ENCODE results near the gene FTH1. TPM values are rescaled to one million over a fixed set of nuclear protein-coding genes. Genes with fewer than 3 reads are reported as not detected.

Gene FTH1
- total and polyA plus RNA-seq, 2 of the 4 experiments (the other 2 are of a cell fraction), result 344 to 2,516 TPM

DNA sequence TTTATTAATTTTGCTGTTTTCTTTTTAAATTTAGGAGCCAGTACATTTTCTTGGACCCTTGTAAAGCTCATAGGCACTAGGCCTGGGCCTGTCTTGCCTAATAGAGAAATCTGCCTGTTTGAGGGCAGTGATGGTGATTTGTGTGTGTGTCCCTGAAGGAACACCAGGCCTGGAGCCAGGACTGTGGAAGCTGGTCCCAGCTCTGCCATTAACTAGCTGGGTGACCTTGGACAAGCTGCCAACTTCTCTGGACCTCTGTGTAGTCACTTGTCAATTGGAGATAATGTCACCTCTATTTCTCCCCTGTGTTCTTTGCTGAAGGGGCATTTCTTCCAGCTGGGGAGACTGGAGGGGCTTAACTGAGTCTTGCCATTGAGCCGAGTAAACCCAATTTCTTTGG lies 16.0 kb upstream of the FTH1 start:
- Histone ChIP-seq H2BK20ac (ENCODE audit: low read depth, low read length) (no peak overlapping the region), H4K8ac (ENCODE audit: low read depth in 2 of 2, low read length in 2 of 2) (no peak overlapping the region), H3K27me3 (ENCODE audit: control insufficient read depth, insufficient read depth, low read length) (no peaks in the 10 kb centered on the region; the same call in 1 of the 2 replicates), H2BK15ac (ENCODE audit: low read depth, low read length) (no peak overlapping the region), H4K91ac (ENCODE audit: insufficient read depth, low read depth, low read length) (no peak overlapping the region), H4K20me1 (ENCODE audit: insufficient read depth, low read length) (no peaks in the 10 kb centered on the region), H4K5ac (ENCODE audit: low read depth, low read length) (no peak overlapping the region), H3K4me2 (ENCODE audit: low read depth, low read length) (no peak overlapping the region), H3K79me1 (ENCODE audit: low read depth in 1 of 2, low read length in 2 of 2) (no peaks in the 10 kb centered on the region), H3K23ac (ENCODE audit: low read depth, low read length) (no peak overlapping the region), H3K4ac (ENCODE audit: low read depth, low read length) (no peak overlapping the region), H3K27ac (ENCODE audit: insufficient read depth, low read length) (no peak overlapping the region), H3K9ac (ENCODE audit: low read depth, low read length) (no peak overlapping the region), H3K56ac (ENCODE audit: extremely low read depth, insufficient read depth, low read length) (no peak overlapping the region), H2AFZ (replicated peaks; ENCODE audit: low read length, poor library complexity) (peak overlapping the region; percentile 44), H3K36me3 (ENCODE audit: control insufficient read depth, insufficient read depth, low read length) (no peaks in the 10 kb centered on the region), H2AK9ac (replicated peaks; ENCODE audit: low read depth, low read length, poor library complexity) (no peak overlapping the region), H2BK120ac (ENCODE audit: low read depth, low read length) (no peak overlapping the region), H3K4me3 (ENCODE audit: insufficient read depth, low read depth, low read length) (no peak overlapping the region), H3K14ac (replicated peaks; ENCODE audit: low read depth, low read length) (no peak overlapping the region), H3K4me1 (ENCODE audit: control insufficient read depth, insufficient read depth, low read length) (peaks cover 7% of the 10 kb centered on the region), H2BK5ac (ENCODE audit: low read depth, low read length, poor library complexity, severe bottlenecking) (no peak overlapping the region), H3K9me3 (ENCODE audit: control insufficient read depth, insufficient read depth, low read length) (peaks cover 5% of the 10 kb centered on the region; the same call in 1 of the 2 replicates), H3K18ac (ENCODE audit: low read depth, low read length) (no peak overlapping the region), H2AK5ac (ENCODE audit: low read depth, low read length) (no peak overlapping the region), H3K9me1 (ENCODE audit: insufficient read depth, low read length) (no peaks in the 10 kb centered on the region)
- WGBS, 2 experiments (ENCODE audit: extremely low coverage in 2 of 2, insufficient read length in 1 of 2), result no CpG with 5 or more reads among the region's 1 CpG
- in situ Hi-C loops (cut with MboI; ENCODE audit: low sequenced_read_pairs) (no loop called here), dilution Hi-C loops (cut with HindIII; ENCODE audit: low sequenced_read_pairs, unreplicated experiment) (no loop called here), intact Hi-C loops (cut with micrococcal nuclease) (no loop called here)
- no peak for ATAC-seq (ENCODE audit: low read depth)
- POLR2A ChIA-PET (ENCODE audit: unreplicated experiment), result interaction anchor here (0.6 kb wide), 1 partner anchor 22 kb away, joined by 3 read pairs; no protein-coding TSS in a partner anchor
- no TSS peak for BruUV-seq (replicated peaks)
- no peak for DNase-seq
- no peak for TF ChIP-seq MAZ (IDR thresholded peaks at IDR 0.05; ENCODE audit: borderline replicate concordance, low read depth, low read length)
- TF ChIP-seq RFX5 (IDR thresholded peaks at IDR 0.05; ENCODE audit: low read depth, low read length), result no peak
- no peak for TF ChIP-seq MXI1 (IDR thresholded peaks at IDR 0.05; ENCODE audit: borderline replicate concordance, low read depth, low read length)
- TF ChIP-seq NFE2L2 (IDR thresholded peaks at IDR 0.05; ENCODE audit: low read depth, low read length), result no peak
- no peak for TF ChIP-seq FOS (IDR thresholded peaks at IDR 0.05; ENCODE audit: low read depth, low read length)
- no peak for TF ChIP-seq POLR2A (IDR thresholded peaks at IDR 0.05; ENCODE audit: low read depth, low read length)
- TF ChIP-seq BHLHE40 (IDR thresholded peaks at IDR 0.05; ENCODE audit: low read depth, low read length), result no peak
- no peak for TF ChIP-seq CHD1 (IDR thresholded peaks at IDR 0.05; ENCODE audit: low read depth, low read length)
- no peak for TF ChIP-seq SMC3 (IDR thresholded peaks at IDR 0.05; ENCODE audit: low read depth, low read length)
- TF ChIP-seq CEBPB (IDR thresholded peaks at IDR 0.05; ENCODE audit: low read depth, low read length), result no peak
- TF ChIP-seq, protein P1, sequence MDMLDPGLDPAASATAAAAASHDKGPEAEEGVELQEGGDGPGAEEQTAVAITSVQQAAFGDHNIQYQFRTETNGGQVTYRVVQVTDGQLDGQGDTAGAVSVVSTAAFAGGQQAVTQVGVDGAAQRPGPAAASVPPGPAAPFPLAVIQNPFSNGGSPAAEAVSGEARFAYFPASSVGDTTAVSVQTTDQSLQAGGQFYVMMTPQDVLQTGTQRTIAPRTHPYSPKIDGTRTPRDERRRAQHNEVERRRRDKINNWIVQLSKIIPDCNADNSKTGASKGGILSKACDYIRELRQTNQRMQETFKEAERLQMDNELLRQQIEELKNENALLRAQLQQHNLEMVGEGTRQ (IDR thresholded peaks at IDR 0.05; ENCODE audit: low read depth, low read length), result no peak
- TF ChIP-seq, protein P2, sequence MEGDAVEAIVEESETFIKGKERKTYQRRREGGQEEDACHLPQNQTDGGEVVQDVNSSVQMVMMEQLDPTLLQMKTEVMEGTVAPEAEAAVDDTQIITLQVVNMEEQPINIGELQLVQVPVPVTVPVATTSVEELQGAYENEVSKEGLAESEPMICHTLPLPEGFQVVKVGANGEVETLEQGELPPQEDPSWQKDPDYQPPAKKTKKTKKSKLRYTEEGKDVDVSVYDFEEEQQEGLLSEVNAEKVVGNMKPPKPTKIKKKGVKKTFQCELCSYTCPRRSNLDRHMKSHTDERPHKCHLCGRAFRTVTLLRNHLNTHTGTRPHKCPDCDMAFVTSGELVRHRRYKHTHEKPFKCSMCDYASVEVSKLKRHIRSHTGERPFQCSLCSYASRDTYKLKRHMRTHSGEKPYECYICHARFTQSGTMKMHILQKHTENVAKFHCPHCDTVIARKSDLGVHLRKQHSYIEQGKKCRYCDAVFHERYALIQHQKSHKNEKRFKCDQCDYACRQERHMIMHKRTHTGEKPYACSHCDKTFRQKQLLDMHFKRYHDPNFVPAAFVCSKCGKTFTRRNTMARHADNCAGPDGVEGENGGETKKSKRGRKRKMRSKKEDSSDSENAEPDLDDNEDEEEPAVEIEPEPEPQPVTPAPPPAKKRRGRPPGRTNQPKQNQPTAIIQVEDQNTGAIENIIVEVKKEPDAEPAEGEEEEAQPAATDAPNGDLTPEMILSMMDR (conservative IDR thresholded peaks at IDR 0.05; ENCODE audit: low read depth, low read length), result no peak
- TF ChIP-seq RAD21 (IDR thresholded peaks at IDR 0.05; ENCODE audit: low read length), result no peak
- TF ChIP-seq, protein P3, sequence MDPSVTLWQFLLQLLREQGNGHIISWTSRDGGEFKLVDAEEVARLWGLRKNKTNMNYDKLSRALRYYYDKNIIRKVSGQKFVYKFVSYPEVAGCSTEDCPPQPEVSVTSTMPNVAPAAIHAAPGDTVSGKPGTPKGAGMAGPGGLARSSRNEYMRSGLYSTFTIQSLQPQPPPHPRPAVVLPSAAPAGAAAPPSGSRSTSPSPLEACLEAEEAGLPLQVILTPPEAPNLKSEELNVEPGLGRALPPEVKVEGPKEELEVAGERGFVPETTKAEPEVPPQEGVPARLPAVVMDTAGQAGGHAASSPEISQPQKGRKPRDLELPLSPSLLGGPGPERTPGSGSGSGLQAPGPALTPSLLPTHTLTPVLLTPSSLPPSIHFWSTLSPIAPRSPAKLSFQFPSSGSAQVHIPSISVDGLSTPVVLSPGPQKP (IDR thresholded peaks at IDR 0.05; ENCODE audit: borderline replicate concordance, low read depth, low read length), result no peak
- no peak for TF ChIP-seq RCOR1 (IDR thresholded peaks at IDR 0.05; ENCODE audit: insufficient replicate concordance, low read length)
- TF ChIP-seq MAFK (IDR thresholded peaks at IDR 0.05; ENCODE audit: low read depth, low read length), result no peak
- CTCF ChIA-PET, result no interaction called here

Measured in IMR-90 (cell line).